HG02759 (cell line): ENCODE measurements around the gene IFT172.

Source experiments
- ATAC-seq: cut with Tn5 transposase; IDR thresholded peaks from one replicate; pipeline ENCODE4 v1.9.1; 2021; ENCODE audit warnings: mild to moderate bottlenecking, moderate library complexity; ENCODE audit not compliant: unreplicated experiment

The IFT172 gene

DNA sequence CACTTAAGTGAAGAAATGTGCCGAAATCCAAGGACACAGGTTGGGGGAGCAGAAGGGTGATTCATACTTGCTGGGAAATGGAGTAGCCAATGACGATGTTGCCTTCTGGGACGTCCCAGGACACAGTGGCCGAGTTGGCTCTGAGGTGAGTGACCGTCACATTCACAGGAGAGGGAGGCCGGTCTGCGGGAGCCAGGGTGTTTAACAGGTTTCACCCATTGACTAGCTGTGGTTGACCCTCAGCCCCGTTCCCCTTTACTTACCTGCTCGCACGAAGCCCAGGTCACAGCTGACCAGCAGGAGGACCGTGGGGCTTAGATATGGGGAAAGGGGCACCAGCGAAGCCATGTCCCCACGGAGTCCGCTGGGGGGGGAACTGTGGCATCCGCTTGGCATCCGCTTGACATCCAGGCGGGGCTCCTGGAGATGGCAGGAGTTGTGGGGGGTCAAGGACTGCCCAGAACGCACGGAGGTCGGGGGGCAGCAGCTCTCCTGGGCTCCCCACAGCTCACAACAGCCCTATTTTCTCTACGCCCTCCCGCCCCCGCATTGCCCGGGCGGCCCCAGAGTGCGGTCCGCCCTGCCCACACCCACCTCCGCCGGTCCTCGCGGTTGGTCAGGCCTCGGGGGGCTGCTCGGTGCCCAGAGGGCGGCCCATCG lies 4.9 kb upstream of the IFT172 start:
- ATAC-seq = no peak

DNA sequence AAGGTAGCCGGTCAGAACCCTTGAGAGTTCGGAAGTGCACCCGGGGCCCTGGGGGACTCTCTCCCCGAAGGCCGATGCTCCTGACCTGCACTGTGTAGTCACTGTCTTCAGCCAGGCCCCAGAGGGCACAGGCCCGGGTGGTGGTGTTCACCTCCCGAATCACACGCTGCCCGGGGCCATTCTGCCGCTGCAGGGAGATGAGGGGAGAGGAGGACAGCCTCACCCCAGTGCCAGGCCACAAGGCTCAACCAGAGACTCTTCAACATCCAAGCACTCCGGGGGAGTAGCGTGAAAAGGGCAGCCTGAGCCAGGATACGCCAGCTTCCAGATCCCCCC lies 4.4 kb upstream of the IFT172 start:
- ATAC-seq = no peak

DNA sequence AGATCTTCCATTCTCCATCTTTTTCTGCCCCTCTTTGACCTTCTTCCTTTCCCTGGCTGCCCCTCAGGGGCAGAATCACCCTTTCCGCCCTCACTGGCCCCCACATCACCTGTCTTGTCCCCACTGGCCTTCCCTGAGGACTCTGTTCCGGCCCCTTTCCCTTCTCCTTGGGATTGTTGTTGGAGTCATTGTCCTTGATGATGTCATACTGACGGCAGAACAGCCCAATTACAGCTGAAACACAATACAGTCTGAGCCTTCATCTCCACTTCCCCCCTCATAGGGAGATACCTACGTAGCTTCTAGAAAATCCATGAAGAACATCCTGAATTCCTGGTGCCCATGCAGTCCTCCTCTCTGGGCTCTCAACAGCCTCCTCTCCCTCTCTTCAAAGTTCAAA lies 3.0 kb upstream of the IFT172 start:
- no peak for ATAC-seq

- peak; percentile 2 for ATAC-seq
Observed at GRCh38 chr2:27489118-27489497, 435 bp downstream of the IFT172 start.

DNA sequence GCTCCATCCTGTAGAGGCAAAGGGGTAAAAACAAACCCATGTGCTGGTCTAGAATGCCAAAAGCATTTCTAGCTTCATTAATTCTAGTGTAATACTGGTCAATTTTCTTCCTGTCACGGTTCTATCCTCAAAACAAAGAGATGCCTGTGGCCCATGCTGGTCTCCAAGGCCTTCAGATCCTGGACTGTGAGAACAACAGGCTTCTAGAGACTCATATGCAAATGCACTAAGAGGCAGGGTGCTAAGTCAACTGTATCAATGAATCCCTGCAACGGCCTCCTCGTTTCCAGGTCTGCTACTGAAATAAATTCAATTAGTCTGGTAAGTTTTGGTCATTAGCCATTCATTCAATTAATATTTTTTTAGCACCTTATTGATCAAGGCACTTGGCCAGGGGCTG lies 4.0 kb downstream of the IFT172 start:
- ATAC-seq = no peak

GRCh38 chr2:27471961-27472360 lies 17.6 kb downstream of the IFT172 start:
- no peak for ATAC-seq

- ATAC-seq = no peak
Observed at GRCh38 chr2:27464443-27464842, 25.1 kb downstream of the IFT172 start.

- ATAC-seq = no peak
Observed at GRCh38 chr2:27461118-27461517, 28.4 kb downstream of the IFT172 start.

GRCh38 chr2:27453968-27454367 lies 35.6 kb downstream of the IFT172 start:
- ATAC-seq = no peak

DNA sequence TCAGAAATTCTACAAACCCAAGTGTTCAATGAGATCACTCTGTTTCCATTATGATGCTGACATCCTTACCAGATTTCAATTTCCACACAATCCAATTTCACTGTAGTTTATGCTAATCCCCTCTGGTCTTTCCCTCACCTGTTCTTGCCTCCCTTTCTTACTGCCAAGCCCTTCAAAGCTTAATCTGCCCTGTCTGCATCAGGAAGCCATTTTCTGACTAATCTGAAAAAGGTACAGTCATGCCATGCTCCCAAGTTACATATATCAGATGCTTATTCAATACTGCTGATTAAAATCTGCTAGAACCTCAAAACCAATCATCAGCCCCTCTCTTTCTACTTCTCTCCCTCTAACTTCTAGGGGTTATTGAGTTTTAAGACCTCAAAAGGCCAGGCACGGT lies 38.4 kb downstream of the IFT172 start:
- ATAC-seq = no peak

DNA sequence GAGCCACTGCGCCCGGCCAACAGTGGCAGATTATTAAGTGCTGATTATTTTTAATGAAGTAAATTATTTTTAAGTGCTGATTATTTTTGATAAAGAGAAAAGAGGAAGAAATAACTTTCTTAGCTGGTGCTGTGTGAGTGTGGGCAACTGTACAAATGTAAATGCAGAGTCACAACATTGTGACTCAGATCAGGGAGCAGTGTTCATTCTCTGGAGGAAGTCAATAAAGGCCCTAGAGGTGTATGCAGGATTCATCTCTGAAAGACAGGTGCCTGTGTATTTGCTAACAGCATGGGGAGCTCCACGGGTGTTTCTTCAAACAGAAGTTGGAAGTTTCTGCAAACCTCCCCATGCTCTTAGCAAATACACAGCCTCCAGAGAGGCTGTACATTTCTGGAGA lies 41.2 kb downstream of the IFT172 start:
- no peak for ATAC-seq

DNA sequence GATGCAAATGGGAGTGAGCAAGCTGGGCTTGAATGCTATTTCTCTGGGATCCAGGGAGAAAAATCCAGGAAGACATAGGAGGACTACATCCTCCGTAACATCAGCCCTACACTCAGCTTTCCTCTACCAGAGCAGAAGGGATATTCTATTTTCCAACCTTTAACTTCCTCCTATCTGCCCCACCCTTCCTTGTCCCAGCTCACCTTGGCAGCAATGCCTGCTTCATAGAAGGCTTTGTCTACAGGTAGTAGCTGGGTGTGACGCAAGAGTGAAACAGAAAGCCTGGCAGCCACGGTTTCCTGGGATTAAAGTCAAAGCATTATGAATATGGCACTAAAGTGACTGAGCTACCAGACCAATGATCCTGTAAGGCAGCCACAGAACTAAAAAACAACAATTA lies 43.5 kb downstream of the IFT172 start:
- no peak for ATAC-seq

- ATAC-seq = no peak
Observed at GRCh38 chr2:27445615-27446014, 43.9 kb downstream of the IFT172 start.

- no peak for ATAC-seq
Observed at GRCh38 chr2:27445155-27445554, 44.4 kb downstream of the IFT172 start.

- ATAC-seq = no peak
Observed at GRCh38 chr2:27442920-27443282, 46.6 kb downstream of the IFT172 start.

GRCh38 chr2:27441958-27442919 lies 47.3 kb downstream of the IFT172 start, which contains the start of gene KRTCAP3:
Gene KRTCAP3, plus strand, starts transcription at chr2:27442381. Its CDS starts 32 bp downstream, at chr2:27442413.
- no peak for ATAC-seq

- no peak for ATAC-seq
Observed at GRCh38 chr2:27441226-27441926, 48.2 kb downstream of the IFT172 start.

- no peak for ATAC-seq
Observed at GRCh38 chr2:27435628-27436027, 53.9 kb downstream of the IFT172 start.

- no peak for ATAC-seq
Observed at GRCh38 chr2:27431395-27431794, 58.1 kb downstream of the IFT172 start.

GRCh38 chr2:27428978-27429541 lies 60.5 kb downstream of the IFT172 start:
- peak; percentile 77 for ATAC-seq

- peak; percentile 86 for ATAC-seq
Observed at GRCh38 chr2:27428213-27428977, 61.1 kb downstream of the IFT172 start, which contains the start of gene NRBP1. Gene NRBP1, plus strand, starts transcription at chr2:27428631. Its CDS starts 4,643 bp downstream, at chr2:27433274.
